IPS-NIHi11 (cell line): ENCODE results near the gene UFSP2.

Experiments used
- DNase-seq: peaks from one replicate; pipeline ENCODE4 v3.0.0; 2012; ENCODE audit warnings: mixed read lengths, low spot score

Gene UFSP2

DNA sequence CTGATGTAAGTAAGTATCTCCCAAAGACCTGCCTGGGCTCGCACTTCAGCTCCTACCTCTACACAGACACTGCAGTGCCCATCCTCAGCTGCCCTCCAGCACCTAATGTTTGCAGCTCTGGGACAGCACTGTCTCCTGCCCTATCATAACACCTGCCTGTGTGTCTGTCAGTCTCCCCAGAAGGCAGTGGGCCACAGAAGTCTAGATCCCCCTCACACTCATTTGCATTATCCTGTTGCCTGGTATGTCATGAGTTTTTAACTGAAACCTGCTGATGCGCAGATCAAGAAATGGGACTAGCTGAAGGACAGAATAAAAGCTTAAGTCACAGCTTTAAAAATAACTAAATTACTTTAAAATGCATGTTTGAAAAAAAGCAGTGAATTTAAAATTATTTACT is 73.0 kb downstream of the UFSP2 start:
- no peak for DNase-seq

DNA sequence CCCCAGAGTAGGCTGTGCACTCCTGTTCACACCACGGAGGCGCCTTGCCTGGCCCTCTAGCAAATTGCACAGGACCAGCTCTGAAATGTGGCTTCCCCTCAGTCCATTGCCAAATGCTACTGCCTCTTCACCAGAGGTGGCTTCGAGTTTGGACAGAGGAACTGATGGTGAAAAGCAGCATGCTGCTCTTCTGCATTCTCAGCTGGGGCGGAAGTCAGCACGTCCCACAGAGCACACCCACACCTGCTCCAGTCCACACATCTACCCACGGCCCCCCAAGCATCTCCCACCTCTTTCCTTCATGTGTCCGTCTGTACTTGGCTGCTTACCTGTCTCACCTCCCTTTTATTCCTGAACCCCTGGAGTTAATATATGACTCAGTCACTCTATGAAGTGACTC is 73.6 kb downstream of the UFSP2 start:
- no peak for DNase-seq

DNA sequence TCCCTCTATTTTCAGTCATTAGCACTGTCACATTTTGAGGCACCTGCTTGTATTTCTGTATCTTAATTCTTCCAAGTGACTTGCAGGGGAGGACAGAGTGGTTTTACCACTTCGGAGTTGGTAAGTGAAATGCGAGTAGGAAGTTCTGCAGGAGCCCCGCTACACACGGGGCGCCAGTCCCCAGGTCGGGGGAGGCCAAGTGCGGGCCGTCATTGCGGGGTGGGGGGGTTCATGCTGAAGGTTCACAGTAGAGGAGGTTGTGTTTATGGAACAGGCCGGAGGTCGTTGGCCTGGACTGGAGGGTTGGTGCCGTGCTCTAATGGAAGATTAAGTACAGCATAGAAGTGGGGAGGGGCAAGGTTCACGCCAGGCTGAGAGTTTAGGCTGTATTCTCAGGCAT is 74.1 kb downstream of the UFSP2 start:
- no peak for DNase-seq
